Measurements from ENCODE around the gene ZNF521.

The ZNF521 gene

DNA sequence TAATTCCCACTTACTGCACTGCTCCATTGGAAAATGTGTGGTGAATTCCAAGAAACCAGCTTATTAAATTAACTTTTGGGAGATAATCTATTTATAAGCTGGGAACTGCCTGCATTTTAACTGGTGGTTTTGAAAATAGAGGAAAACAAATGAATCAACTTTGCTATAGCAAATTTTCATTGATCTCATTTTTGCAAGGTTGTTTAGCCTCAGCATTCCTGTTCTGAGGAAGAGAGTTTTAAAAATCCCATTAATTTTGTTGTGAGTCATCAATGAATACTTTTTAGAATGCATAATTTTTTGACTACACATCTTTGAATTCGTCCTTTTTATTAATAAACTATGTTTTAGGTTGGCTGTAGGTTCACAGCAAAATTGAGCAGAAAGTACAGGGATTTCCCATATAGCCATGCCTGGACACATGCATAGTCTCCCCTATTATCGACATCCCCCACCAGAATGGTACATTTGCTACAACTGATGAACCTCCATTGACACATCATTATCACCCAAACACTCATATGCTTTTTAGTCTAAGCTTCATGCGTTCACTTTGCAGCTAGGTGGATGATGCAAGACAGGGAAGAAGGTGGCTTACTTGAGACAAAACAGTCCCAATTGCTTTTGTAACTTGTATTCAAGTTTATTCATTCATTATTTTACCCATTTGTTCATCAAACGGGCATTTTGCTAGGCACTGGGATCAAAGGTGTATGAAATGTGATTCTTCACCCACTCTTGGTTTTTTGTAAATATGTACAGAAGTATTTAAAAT, 106.9 kb downstream of the ZNF521 start:
- no peak for DNase-seq

DNA sequence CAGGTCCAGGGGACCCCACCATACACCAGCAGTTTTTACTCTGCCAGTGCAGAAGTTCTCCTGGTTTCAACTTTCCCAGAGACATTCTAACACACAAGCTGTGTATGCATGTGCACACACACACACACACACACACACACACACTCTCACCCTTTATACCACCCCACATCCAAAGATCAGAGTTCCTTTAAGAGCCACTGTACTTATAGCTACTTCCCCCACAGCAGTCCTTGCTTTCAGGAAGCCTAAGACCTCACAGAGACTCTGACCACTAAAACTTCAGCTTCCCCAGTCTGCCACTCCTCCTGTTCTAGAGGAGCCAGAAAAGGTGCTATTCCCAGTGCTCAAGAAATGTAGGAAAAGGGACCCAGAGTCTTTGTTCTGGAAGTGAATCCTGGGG, 107.8 kb downstream of the ZNF521 start:
- DNase-seq: no peak

DNA sequence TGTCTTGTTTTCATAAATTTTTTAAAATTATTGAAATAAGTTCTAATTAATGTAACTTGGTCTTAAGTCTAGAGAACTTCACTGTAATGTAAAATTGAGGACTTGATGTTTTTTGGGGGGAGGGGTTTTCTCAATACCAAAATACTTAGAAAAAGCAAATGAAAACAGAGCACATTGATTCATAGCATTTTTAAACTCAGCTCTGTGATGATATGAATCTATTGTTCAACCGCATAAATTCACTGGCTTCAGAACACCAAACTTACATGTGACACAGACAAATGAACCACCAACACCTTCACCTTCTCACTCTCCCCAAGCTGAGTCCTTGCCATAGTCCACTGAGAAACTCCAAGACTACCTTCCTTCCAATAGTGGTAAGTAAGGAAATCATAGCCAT, 108.2 kb downstream of the ZNF521 start:
- DNase-seq: no peak

DNA sequence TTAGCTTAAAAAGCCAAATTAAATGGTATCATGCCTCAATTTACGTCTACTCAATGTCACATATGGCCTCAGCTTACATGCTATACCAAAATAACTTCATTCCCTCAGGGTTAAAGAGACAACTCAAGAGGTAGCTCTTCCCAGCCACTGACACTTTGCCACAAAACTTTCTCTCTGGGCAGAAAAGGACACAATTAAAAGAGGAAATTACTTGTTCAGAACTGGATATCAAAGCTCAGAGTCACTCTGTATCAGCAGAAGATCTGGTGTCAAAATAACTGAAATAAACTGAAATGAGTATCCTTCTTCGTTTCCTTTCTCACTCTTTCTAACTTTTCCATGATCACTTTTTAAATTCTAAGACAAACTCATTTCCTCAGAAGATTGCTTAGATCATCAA, 108.7 kb downstream of the ZNF521 start:
- DNase-seq: no peak

DNA sequence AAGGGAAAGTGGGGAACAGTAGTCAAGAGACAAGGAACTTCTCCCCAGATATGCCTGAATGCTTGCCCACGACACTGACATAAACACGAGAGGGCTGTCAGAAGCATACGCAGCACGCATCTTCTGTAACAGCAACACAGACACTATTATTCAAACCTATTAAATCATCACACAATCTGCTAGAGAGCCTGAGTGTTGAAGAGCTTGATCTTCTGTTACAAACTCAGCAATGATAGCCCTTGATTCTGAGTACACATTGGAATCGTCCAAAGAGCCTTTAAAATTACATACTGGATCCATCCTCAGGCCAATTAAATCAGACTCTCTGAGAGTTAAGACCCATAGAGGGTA, 111.6 kb downstream of the ZNF521 start:
- DNase-seq: peak; percentile 41

DNA sequence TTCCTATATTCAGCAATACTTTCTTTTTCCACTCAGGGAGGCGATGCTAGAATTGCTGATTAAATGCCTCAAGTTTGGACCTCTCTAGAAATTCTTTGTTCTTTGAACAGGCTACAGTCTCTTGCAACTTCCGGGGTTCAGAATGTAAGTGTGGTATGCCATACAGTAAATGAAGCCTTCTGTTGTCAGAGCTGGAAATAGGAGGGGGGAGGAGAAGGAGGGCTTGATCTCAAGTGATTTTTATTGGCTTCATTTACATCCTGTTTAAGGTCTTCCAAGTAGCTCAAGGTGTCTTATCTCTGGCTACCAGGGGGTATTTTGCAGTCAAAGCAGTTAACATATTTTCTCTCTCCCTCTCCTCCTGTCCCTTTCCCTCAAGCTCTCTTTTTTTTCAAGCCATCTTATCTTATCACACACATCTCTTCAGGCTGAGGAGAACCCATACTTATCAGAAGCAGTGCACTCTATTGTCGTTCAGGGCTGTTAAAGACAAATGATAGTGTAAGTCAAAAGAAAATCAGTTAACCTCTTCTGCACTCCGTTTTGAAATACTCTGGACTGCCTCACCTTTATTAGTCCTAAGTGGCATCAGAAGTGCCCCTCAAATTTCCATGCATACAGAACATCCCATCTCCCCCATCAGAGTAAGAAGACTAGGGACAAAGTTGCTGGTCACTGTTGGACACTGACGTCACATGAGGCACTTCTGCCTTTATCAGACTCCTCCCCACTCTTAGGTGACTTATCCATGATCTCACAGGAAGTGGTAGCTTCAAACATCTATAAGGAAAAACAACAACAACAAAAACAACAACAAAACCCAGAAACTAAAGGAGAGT, 112.2 kb downstream of the ZNF521 start:
- peak; percentile 83 for DNase-seq

DNA sequence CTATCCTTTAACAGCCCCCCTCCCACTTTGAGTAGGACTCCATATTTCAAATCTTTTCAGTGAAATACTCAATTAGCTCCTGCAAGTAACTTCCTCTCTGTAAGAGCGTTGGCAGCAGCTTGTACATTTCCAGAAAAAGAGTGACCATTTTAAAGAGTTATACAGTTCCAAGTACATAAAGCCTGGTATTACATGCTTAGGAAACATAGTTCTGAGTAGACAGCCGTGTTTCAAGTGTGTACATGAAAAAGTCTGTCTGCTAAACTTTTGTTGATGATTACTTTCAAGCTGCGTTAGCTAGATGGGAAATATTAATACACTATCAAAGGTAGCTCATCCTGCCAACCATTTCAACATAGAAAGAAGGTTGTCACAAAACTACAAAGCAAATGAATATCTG, 112.8 kb downstream of the ZNF521 start:
- DNase-seq: no peak

DNA sequence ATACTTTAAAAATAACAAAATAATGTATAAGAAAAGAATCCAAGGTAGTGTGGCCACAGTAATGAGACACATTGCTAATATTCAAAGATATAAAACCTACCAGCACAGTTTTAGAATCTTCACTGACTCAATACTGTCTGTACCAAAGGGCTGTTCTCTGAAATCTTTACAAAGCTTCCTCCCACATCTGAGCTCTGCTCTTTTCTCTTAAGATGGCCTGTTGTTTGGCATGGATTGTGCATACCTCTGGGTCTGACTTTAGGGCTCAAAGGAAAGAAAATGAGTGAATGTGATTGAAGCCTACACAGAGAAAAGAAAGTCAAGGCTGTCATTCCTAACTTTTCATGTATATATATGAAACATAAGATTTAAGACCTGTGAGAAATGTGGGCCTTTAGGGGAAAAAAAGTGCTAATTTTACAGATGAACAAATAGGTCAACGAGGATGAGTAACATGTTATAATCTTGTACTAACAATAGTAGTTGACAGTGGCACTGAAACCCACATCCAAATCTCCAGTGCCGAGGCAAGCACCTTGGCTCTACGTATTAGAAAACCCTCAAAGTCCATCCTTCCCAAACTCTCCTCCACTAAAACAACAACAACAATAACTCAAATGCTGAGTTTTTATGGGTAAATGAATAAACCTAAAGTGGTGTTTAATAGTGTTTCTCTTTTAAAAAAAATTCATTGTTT, 114.2 kb downstream of the ZNF521 start:
- no peak for DNase-seq

DNA sequence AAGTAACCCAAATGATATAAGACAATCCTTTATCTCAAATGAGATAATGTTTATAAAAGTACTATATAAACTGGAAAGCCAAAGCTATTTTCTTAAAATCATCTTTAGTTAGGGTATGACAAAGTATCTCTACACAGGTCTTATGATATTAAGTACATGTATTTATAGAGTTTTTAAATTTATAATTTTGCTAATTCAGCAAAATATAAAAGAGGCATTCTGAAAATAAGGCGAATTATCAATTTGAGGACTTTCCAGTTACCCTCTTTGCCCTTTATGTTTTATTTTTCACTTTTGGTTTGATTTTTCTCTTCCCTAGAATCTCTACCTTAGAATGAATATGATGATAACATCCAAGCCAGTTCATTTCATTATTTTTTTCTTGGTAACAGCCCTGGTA, 115.2 kb downstream of the ZNF521 start:
- no peak for DNase-seq

DNA sequence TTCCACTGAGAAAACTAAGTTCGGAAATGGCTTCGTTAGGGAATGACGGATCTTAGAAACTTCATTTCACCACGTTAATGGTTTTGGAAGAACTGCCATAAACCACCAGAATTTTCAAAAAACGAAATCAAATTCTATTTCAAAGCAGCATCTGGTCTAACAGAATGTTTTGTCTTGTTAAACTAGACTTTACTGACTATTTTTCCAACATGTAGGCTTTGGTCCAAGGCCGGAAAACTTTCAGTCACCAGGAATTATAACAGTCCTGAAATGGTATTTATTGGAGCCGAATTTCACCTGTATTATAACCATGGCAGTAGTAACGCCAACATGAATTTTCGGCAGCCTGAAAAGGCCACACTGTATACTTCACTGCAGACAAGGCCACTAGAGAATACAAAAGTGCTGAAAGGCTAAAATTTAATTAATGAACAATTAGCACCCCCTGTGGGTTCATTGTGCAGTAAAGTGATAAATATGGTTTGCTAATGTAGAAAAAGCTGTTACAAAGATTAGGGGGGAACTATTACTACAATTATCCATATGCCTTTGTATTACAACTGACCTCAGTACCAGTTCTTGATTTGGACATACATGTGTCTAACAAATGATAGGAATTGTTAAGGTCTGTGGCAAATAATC, 116.4 kb downstream of the ZNF521 start:
- no peak for DNase-seq

DNA sequence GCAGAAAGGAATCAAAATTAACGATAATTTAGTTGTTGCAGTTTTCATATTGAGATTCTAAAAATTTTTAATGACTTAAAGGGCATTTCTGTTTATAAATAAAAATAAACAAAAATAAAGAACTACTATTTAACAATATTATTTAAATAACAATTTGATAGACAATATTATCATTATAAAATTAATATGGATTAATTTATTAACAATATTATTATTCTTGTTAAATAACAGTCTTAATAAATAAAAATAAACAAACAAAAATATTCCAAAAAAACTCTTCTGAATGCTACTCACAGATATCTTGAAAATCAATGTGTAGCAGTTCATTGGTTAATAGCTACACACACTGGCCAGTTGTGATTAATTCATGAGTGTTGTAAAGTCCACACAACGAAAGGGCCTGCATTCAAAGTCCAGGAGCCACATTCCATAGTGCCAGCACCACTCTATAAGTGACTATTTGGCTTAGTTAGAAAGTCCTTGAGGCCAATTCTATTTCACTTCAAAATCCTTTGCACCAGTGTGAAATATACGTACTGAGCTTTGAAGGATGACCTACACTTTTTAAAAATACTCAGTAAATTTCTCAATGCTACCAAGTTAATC, 117.1 kb downstream of the ZNF521 start:
- DNase-seq: no peak

DNA sequence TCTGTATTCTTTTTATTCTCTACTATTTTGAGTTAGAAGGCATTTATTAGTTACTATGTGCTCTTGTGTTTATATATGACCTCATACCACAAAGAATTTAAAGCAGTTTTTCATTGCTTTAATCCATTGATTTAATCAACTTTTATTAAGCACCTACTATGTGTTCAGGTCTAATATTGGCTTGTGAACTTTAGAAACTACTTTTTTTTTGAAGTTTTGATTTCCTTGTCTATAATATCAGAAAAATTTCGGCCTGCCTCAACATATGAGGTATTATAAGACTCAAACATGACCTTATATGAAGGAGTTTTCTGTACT, 117.7 kb downstream of the ZNF521 start:
- no peak for DNase-seq

DNA sequence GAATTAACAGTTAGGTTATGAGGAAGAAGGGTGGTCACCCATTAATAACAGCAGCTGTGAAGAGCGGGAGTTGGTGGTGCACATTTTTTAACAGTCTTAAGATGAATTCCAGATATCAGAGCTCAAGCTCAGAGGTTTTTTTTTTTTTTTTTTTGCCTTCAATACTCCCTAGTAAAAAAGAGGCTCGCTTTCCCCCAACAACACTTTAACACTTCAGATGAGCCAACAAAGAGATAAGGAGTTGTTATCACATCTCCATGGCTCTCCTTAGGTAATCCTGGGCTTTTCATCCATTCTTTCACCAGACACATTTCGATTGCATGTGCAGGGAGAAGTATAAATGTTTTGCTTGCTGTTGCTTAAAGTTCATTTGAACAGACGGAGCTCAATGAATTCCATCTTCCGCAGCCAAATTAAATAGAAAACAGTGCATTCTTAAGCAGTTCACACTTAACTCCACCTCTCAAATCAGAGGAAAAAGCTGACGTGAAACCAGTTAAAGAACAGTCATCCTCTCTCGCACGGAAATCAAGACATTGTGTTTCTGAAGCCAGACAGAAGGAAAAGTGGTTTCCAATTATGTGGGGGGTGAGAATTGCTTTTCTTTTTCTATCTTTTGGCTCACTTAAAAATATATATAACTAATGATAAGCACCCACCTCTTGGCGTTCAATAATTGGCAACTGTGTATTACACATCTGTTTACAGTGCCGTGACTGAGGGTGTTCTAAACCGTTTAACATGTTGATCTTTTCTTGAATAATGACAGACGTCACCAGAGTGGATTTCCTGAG, 118.2 kb downstream of the ZNF521 start:
- no peak for DNase-seq

DNA sequence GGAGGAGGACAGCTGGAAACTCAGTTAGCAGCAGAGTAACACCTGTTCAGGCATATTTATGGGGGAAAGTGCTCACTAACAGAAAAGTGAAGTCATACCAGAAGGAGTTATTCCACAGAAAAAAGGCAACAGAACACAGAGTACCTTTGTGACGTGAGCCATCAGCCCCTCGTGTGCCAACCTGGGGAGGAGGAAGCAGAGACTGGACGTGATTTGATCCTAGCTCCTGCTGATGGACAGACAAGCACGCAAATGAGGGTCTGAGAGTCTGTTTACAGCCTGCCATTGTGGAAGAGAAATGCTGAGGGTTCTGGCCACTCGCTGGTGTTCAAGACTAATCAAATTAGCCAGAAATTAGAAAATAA, 120.7 kb downstream of the ZNF521 start:
- DNase-seq: peak; percentile 31

DNA sequence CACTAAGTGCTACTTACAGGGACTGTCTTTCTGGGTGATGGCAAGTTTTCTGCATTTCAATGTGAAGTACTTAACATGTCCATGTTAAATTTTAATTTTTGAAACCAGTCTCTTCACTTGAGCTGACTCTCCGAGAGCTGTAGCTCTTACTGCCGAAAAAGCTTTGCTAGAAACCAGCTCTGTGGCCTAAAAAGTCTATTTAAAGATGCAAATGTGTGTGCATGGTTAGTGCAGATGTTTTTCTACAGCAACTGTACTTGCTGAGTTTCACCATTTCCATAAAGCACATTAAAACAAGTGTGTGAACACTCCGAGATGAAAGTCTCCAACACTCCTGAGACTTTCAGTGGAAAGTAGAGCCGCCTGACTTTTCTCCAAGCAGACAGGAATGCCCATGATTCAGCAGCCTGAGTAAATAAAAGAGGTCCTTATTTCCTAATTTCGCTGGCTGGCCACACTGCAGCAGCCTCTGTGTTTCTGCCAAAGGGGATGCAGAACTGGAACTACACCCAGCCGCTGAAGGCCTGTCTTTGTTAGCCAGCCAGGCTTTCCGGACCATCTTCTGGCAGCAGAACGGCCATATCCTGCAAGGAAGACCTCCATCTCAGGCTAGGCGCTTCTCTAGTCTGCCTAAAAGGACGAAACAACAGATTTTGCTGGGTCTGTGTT, 121.2 kb downstream of the ZNF521 start:
- DNase-seq: peak; percentile 35

DNA sequence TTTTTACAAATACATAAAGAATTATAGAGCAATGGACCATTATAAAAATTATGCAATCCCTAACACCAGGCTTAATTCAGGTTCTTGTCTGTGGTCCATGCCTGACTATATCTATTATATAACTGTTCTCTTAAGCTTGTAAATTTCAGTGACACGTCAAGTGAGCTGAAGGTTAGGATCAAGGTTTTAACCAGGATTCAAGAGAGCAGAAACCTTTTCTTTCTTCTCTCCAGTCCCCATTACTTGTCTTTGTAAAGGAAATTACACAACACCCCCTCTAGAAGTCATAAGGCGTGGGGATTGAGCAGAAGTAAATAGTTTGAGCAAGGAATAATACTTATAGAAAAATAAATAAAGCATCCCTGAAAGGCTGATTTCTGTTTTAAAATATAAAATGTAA, 122.0 kb downstream of the ZNF521 start:
- DNase-seq: peak; percentile 63

DNA sequence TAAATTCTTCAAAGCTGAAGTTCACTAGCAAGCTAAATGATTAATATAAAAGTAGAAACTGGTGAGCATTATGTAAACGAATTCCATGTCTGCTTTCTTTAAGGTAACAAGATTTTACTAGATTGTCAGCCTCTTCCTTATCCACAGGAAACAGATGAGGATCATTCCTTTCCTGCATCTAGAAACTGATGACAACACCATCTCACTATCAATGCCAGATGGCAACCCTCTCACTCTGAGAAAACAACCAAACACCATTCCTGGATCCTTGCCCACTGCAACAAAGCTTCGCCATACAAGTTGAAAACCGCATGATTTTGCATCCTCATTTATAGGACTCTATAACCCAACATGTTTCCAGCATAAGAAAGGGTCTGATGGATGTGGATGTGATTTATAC, 122.9 kb downstream of the ZNF521 start:
- DNase-seq: peak; percentile 49

DNA sequence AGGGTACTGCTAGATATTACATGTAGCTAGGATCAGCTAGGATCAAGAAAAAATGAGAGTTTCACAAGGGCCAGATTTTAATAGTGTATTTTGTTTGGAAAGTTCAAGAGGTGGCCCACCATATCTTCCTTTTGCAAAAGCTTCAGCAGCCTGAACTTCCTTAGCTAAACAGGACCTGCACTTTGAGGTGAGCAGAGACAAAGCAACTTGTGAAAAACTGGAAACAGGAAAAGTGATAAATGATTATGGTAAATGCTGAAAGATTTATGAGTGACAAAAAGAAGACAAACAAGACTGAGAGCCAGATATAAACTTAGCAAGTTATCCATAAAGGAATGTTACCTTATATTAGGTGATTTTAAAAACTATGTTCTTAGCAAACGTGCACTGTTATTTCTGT, 123.6 kb downstream of the ZNF521 start:
- DNase-seq: no peak

DNA sequence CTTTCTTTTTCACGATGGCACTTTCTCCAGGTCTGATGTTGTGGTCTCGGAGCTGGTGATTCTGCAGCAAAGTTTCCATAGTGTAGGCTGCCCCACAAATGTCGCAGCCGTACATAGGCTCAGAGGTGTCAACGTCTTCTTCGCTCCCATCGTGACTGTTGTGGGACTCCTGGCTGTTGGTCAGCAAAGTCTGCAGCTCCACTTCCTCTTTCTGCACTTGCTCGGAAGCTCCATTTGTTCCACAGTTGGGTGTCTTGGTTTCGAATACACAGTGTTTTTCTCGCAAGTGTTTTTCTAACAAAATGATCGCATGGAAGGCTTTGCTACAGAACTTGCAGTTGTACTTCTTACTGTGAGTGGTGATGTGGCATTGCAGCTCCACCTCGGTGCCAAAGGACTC, 126.8 kb downstream of the ZNF521 start:
- no peak for DNase-seq

DNA sequence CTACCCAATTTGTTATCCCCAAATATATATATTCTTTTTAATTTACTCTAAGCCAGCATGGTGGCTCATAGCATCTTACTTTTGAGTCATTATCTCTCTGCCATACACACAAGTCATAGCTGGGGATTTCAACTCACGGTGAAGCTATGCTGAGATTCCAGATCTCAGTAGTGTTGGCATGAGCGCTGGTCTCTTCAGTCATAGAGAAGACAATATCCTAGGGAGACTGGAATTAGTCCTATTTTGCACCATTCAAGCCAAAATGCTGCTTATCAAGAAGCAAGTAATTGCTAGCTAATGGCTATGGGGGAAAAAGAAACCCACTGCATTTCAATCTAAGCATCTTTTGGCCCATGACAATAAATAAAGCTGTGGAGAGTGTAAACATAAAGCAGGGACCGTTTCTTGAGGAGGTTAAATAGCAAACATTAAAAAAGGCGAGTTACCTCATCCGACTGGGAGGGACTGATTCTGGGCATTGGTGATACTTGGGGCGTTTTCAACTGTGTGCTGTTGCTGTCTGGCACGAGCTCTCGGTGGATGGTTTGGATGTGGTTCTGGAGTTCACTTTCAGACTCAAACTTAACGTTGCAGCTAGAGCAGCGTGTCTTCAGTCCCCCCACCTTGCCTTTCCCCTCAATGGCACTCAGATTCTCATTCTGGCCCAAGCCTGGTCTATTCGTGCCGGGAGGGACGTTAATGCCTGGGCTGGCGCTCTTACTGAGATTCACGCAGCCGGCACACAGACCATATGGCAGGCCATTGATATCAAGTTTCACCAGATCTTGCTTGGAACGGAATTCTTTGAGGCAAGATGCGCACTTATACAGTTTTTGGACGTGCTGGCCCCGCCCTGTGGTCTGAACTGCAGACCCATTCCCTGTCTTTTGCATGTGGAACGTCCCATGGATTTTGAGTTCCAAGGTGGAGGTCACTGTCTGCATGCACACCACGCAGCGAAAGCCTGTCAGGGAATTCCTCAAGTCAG, 127.8 kb downstream of the ZNF521 start:
- DNase-seq: no peak

Measured in DMS79 treated with DMSO at 0.1 percent for 48 hours (cell line).